ENCODE data around the gene CNGA4.
A peak's percentile ranks its signal among the peaks of the same experiment; 100 is the strongest.

- TF ChIP-seq CTCF (conservative IDR thresholded peaks at IDR 0.05; ENCODE audit: low read depth, low read length) (no peak), USF2 (IDR thresholded peaks at IDR 0.05; ENCODE audit: low read depth, low read length) (no peak), MAZ (IDR thresholded peaks at IDR 0.05; ENCODE audit: borderline replicate concordance, low read depth, low read length) (no peak), RFX5 (IDR thresholded peaks at IDR 0.05; ENCODE audit: low read depth, low read length) (no peak), POLR2A (IDR thresholded peaks at IDR 0.05; ENCODE audit: low read depth, low read length) (no peak), CEBPB (IDR thresholded peaks at IDR 0.05; ENCODE audit: low read depth, low read length) (peak; percentile 50; the same call in 1 of the 2 replicates), ELK1 (IDR thresholded peaks at IDR 0.05; ENCODE audit: borderline replicate concordance, low read depth, low read length) (no peak), SMC3 (IDR thresholded peaks at IDR 0.05; ENCODE audit: low read depth, low read length) (no peak), CHD1 (IDR thresholded peaks at IDR 0.05; ENCODE audit: low read depth, low read length) (no peak), MAFK (IDR thresholded peaks at IDR 0.05; ENCODE audit: low read depth, low read length) (no peak)
Measured at GRCh38 chr11:6204706-6205105, 34.2 kb upstream of the CNGA4 start.
